GM18868 (cell line): ENCODE measurements around the gene IGF1.
"Not testable (repeated sequence)": the region's sequence is repeated elsewhere in the genome, so short reads cannot be mapped to it uniquely, and the experiment has no call there.

Experiments
- ATAC-seq: cut with Tn5 transposase; IDR thresholded peaks from one replicate; pipeline ENCODE4 v1.9.1; 2021; ENCODE audit warnings: mild to moderate bottlenecking, moderate library complexity; ENCODE audit not compliant: unreplicated experiment

The IGF1 gene

DNA sequence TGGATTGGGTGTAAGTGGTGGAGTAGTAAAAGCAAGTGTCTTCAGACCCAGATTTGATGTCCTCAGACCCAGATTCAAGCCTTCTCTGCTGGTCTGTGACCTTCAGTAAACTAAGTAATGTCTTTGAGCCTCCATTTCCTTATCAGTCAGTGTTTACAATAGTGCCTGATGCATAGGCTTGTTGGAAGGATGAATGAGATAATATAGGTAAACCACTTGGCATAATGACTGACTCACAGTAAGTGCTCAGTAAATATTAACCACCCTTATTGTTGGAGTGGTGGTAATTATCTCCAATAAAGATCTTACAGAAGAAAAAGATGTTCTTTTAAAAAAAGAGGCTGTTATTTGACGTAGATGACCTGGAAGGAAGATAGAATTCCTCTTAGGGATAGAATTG, 86.2 kb downstream of the IGF1 start:
- no peak for ATAC-seq

DNA sequence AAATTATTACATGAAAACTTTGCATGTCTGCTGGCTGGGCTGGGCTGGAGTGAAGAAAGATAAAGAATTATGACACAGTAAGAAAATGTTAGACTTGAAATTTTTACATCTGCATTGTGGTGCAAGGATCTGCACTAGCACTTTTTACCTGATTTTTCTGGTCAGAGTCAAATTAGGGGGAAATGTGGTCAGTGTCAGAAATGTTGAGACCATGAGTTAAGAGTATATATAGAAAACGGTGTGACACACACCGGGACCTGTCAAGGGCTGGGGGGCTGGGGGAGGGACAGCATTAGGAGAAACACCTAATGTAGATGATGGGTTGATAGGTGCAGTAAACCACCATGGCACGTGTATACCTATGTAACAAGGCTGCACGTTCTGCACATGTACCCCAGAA, 90.3 kb downstream of the IGF1 start:
- no peak for ATAC-seq

DNA sequence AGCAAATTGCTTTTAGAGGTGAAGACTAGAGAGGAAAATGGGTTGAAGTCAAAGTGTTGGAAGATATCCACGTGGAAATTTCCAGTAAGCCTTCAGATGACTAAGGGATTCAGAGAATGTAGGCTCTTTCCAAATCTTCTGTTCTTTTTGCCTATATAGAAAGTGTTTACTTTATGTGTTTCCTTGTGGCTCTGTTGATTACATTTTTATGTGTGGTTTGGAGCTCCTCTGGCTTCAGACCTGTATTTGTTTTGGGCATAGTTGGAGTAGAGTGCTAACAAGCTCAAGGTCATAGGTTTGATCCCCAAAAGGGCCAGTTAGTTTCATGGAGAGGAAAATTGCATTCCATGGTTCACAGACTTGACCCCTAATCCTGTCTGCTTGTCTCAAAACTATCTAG, 91.9 kb downstream of the IGF1 start:
- no peak for ATAC-seq

DNA sequence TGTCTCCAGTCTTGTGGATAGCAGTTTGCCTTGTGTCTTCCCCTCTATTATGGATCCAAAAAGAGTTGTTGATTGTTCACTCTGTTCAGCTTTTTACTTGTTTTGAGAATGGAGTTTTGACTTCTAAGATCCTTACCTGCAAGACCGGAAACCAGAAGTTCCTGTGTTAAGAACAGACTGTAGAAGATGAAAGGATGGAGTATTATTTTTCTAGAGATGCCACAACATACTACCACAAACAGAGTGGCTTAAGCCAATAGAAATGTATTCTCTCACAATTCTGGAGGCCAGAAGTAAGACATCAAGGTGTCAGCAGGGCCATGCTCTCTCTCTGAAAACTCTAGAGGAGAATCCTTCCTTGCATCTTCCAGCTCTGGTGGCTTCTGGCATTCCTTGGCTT, 95.0 kb downstream of the IGF1 start:
- no peak for ATAC-seq

DNA sequence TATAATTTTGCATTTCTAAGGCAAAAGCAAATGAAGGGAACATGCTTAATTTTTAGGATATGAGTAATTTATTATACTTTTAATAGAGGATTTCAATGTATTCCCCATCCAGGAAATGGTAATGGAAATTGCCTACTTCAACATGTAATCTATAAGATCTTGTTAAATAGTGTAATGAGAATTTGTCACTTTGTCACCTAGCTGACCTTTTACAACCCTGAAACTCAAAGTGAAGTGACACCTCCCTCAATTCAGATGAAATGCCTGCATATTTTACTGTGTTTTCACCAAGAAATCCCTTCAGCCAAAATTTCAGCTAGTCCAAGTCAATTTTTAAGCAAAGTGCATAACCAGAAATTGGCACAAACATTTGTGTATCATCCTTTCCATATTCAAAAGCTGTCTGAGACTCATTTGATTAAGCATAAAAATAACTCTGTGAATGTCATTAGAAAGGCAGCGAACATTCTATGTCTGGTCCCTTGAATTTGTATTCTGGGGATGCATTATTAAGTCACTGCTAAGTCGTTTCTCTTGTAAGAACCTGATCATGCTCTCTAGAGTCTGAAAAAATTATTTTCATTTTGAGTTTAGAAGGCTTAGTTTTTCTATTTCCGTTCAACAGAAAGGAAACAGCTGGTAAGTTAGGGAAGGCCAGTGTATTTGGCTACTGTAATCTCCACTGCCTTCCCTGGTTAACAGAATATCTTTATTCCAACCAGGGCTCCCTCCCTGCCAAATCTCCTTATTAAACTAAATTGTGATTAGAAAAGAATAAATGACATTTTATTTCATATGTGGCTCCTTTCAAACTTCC, 100.8 kb downstream of the IGF1 start:
- ATAC-seq: no peak

DNA sequence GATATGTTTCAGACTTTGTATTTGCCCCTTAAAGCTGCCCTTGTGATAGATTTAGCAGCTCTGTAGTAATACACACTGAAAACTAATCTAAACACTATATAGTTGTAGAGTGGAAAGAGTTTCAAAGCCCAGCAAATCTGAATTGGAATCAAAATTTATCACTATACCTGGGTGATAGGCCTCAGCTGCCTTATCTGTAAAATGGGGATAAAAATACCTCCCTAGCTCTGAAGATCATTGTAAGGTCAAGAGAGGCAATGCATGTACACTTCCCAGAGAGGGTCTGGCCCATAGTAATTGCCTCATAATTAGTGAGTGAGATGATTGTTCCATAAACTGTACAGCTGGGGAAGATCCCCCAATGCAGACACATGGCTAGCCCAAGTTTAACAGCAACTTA, 103.6 kb downstream of the IGF1 start:
- ATAC-seq: no peak

DNA sequence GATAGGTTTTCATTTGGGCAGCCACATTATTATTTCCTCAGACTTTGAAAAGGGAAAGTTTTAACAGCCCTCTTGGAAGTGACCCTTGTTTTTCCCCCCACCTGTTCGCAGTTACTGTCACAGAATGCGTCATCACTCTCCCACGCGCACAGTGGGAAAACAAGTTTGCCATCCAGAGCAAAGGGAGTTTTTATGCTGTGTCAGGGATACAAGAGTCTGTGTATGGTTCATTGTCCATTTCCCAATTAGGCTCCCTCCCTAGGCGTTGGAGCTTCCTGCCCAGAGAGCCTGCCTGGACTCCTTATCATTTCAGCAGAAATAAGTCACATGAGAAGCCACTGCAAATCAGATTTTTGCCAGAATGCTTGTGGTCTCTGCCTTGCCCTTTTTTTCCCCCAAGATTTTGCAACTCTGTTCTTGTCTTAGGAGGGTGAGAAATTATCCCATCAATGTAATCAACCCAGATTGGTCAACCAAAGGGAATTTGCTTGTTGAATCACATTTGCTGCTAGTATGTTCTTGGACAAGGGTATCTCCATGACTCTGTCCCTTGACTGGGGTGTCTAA, 104.1 kb downstream of the IGF1 start:
- no peak for ATAC-seq

DNA sequence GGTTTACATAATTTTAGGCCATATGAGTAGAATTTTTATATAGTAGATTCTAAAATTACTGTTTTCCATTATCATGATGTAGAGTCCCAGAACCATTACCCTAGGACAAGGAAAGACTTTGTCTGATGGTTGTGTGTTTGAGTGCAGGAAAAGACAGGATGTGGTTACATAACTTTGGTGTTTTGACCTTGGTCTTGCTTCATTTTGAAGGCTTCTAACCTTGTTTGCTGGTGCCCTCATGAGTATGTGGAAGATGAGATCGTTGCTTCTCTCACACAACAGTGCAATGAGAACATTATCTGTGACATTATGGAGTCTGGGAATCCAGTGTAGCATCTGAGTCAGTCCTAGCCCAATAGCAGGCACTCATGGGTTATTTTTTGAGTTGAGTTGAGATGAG, 106.2 kb downstream of the IGF1 start:
- no peak for ATAC-seq

DNA sequence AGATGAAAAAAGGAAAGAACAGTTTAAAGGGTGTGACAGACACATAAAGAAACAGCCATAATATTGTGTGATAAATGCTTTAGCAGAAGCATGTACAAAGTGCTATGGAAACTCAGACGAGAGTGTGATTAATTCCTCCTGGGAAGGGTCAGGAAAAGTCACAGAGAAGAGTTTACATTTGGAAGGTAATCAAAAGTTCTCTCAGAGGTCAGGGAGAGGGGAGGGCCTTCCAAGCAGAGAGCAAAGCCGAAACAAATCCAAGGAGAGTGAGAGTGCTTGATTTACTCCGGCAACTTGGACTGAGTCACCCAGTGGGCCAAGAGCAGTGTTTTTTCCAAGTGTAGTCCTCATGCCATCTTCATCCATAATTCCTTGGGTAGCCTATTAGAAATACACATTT, 108.3 kb downstream of the IGF1 start:
- ATAC-seq: no peak

DNA sequence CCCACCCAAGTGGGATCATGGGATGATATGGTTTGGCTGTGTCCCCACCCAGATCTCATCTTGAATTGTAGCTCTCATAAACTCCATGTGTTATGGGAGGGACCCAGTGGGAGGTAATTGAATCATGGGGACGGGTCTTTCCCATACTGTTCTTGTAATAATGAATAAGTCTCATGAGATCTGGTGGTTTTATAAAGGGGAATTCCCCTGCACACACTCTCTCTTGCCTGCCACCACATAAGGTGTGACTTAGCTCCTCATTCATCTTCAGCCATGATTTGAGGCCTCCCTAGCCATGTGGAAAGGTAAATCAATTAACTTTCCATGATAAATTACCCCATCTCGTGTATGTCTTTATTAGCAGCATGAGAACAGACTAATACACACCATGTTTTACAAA, 109.2 kb downstream of the IGF1 start:
- ATAC-seq: no peak

DNA sequence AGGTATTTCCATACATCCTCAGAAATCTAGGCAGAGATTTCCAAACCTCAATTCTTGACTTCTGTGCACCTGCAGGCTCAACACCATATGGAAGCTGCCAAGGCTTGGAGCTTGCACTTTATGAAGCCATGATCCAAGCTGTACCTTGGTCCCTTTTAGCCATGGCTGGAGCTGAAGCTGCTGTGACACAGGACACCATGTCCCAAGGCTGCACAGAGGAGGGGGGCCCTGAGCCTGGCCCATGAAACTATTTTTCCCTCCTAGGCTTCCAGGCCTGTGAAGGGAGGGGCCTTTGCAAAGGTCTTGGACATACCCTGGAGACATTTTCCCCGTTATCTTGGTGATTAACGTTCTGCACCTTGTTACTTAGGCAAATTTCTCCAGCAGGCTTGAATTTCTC, 110.5 kb downstream of the IGF1 start:
- no peak for ATAC-seq

DNA sequence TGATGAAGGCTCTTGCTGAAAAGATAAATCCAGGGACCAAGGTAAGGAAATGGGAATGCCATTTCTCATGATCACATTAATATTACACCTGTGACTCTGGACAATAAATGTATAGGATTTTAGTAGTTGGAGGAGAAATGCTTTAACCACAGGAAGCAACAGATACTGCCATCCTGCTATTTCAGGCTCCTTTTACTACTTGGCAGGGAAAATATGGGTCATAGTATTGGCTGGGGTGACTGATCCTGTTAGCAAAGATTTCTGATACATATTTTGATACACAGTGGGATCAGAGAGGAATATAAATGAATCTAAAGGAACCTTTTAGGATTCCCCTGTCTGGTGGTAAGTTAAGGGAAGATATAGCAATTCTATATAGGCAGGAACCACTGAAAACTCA, 115.0 kb downstream of the IGF1 start:
- no peak for ATAC-seq

DNA sequence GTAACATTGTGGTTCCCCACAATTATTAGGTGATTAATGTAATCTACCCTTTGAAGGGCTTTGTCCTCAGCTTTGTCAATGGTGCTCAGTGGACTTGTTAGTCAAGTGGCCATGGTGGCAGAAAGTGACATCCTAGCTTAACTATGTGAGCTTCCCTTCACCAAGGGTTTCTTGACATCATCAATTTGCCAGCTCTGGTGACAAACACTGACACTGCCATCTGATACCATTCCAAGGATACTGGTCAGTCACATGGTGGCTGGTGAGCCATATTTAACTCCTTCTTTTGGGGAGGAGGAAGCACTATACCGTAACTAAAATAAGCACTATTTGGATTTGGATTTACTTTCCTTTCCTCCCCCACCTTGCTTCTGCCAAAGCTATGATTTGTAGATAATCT, 115.7 kb downstream of the IGF1 start:
- no peak for ATAC-seq

DNA sequence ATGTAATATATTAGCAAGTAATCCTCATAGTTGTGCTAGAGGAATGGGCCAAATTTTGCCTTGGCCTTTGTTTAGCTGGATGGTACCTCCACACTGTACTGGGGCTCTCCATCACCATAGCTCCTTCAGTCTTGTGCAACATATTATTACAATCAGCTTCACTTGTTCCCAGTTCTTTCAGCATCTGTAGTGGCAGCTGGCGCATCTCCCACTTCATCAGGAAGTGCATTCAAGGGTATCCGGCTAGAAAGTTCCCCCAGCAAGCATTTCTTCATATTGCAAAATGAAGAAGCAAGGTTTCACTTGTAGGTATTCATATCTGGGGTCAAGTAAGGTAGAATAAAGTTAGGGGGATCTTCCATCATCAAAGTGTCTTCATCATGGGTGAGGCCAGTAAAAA, 123.7 kb downstream of the IGF1 start:
- no peak for ATAC-seq

DNA sequence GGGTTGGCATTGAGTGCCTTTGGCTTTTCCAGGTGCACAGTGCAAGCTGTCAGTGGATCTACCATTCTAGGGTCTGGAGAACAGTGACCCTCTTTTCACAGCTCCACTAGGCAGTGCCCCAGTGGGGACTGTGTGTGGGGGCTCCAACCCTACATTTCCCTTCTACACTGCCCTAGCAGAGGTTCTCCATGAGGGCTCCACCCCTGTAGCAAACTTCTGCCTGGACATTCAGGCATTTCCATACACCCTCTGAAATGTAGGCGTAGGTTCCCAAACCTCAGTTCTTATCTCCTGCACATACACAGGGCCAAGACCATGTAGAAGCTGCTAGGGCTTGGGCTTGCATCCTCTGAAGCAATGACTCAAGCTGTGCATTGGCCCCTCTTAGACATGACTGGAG, 126.1 kb downstream of the IGF1 start:
- not testable (repeated sequence) for ATAC-seq

DNA sequence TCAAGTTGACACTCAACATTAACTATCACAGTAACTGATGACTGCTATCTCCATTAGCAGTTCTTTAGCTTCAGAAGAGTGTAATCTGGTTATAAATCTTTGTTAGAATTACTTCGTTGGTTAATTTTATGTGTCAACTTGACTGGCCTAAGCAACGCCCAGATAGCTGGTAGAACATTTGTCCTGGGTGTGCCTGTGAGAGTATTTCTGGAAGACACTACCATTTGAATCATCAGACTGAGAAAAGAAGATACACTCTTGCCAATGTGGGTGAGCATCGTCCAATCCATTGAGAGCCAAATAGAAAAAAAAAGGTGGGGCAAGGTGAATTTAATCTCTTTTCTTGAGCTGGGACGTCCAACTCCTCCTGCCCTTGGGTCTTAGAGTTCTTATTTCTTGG, 129.0 kb downstream of the IGF1 start:
- ATAC-seq: no peak

DNA sequence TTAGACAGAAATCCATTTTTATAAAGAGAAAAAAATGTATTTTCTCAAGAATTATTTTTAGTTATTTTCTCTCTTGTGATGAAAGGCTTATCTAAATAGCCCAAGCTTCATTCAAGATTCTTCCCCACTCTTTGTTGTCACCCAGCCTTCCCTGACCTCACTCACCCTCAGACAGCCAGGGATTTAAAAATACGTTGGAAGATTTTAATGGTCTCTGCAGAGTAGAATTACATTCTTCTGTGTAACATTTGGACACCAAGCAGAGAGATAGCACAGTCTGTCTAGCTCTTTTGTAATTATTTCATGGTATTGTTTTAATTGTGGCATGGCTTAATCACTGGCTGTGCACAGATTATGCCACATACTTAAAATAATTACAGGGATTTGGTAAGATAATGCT, 130.3 kb downstream of the IGF1 start:
- no peak for ATAC-seq

DNA sequence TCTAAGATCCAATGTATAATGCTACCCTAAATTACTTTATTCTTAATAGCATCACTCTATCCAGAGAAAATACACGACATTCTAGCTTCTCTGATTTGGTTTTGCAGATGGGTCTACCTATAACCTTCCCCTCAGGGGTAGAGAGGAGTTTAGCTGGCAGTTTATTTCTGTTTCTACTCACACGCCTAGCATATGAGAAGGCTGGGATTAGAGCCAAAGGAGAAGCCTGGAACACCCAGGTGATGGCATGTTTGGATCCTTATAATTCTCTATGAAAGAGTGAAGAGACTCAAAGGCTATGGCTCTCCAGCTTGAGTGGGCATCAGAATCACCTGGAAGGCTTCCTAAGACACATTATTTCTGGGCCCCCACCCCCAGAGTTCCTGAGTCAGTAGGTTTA, 131.3 kb downstream of the IGF1 start:
- no peak for ATAC-seq

DNA sequence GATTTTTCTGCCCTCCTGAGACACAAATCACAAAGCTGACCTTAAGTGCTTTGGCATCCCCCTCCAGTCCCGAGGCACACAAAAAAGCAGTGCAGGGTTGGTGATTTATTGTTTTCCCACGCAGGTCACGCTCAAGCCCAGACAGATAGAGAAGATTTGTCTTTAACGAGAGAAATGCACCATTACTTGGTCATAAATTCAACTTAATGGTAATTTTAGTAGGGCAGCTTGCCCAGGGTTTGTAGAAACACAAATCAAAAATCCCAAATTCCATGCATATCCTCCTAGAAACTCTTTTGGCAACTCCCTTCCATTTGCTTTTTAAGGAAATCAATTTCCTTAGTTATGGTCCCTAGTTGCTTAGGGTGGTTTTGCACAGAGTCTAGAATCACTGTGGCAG, 132.6 kb downstream of the IGF1 start:
- ATAC-seq: no peak
